DMS153 treated with DMSO at 0.1 percent for 48 hours (cell line): Measurements from ENCODE around the gene KCTD10.
A peak's percentile ranks its signal among the peaks of the same experiment; 100 is the strongest.

Experiments
- DNase-seq: peaks from one replicate; lab custom pipeline; 2025; ENCODE audit not compliant: unreplicated experiment; lab: John Stamatoyannopoulos, UW

The KCTD10 gene, protein sequence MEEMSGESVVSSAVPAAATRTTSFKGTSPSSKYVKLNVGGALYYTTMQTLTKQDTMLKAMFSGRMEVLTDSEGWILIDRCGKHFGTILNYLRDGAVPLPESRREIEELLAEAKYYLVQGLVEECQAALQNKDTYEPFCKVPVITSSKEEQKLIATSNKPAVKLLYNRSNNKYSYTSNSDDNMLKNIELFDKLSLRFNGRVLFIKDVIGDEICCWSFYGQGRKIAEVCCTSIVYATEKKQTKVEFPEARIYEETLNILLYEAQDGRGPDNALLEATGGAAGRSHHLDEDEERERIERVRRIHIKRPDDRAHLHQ

DNA sequence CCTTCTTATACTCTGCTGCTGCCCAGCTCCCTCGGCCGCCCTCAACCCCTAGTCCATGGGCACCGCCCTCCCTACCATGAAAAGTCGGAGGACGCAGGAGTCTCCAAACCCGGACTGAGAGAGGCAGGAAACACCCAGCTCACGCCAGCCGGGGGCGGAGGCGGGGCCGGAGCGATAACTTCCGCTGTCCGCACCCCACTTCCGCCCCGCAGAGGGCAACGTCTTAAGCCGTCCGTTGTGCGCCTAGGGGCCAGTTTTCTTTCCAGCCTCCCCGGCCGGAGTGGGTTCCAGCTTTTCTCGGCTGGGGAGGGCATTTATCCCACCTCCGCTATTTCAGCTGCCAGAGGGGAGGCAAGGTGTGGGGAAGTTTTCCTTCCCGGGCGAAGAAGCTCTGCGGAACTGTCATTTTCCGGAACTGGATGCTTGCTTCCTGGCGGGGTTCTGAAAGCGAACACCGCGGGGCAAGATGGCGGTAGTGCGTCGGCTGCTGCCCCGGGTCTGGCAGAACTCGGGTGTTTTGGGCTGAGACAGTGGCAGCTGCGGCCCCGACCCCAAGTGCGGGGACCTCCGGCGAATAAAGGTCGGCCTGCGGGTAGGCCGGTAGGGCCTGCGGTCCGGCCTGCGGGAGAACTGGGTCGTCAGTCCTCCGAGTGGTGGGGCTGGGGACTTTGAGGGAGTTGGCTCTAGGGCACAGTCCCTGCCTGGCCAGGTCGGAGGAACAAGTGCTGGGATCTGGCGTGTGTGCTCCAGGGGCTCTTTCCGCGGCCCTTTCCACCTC lies at the start of gene KCTD10, which contains the start of gene UBE3B:
Gene KCTD10 (minus strand): TSS at position 116 of the 778 bp plus-strand sequence. CDS start 38 bp downstream, at position 78.
Gene UBE3B (plus strand): TSS at position 450 of the 778 bp plus-strand sequence. CDS start 5,918 bp downstream, outside the sequence.
- peak; percentile 82 for DNase-seq

- no peak for DNase-seq
Measured at GRCh38 chr12:109525279-109525585, 48.1 kb upstream of the KCTD10 start.

GRCh38 chr12:109524466-109525278 lies 47.6 kb upstream of the KCTD10 start:
- no peak for DNase-seq

GRCh38 chr12:109523504-109523903 lies 46.4 kb upstream of the KCTD10 start:
- no peak for DNase-seq

DNA sequence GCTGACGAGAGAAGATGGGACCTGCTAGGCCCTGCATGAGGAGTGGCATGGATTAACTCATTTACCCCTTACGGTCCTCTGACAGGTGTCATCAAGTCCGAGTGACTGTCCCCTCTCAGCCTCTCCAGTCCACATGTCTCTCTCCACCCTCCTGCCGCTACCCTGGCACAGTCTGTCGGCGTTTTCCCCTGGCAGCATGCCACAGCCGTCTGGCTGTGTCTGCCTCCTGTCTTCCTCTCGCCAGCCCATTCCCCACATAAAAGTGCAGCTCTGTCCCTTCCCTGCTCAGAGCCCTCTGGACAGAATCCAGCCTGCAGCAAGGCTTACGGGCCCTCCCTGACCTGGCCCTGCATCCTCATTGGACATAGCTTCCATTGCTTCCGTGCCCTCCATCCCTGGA lies 46.0 kb upstream of the KCTD10 start:
- no peak for DNase-seq

GRCh38 chr12:109521831-109522230 lies 44.7 kb upstream of the KCTD10 start:
- DNase-seq: no peak

GRCh38 chr12:109519787-109520186 lies 42.7 kb upstream of the KCTD10 start:
- no peak for DNase-seq

DNA sequence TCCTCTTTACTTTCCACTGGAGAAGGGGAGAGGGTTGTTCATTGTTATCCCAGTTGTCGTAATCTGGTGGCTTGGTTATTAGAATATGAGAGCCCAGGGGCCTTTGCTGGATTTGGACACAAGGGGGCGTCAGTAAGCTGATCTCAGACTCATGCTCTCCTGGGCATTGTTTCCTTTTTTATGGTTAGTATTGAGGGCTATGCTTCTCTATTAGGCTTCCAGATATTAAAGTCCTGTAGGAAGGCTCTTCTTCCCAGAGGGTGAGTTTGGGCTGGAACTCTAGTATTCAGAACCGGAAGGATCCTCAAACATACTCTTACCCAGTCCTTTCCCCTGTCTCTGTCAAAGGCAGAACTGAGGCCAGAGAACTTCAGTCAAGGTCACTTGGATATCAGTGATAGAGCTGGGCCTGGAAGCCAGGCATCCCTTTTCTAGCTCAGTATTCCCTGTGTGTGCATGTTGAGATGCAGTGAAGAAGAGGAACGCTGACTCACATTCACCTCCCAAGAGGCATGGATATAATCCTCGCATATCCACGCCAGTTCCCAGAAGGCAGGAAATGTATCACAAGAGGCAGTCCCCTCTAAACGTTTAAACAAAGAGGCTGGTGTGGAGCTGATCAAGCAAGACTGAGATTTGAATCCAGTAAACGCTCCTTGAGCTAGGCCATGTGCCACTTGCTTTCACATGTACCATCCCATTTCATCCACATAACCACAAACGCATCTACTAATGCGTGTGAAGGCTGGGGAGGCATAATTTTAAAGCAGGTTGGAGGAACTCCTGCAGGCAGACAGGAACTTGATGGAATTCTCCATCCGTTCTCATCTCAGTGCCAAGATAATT lies 41.9 kb upstream of the KCTD10 start:
- DNase-seq: peak; percentile 68

- no peak for DNase-seq
Measured at GRCh38 chr12:109517619-109518018, 40.5 kb upstream of the KCTD10 start.

- no peak for DNase-seq
Measured at GRCh38 chr12:109513977-109514376, 36.9 kb upstream of the KCTD10 start.

DNA sequence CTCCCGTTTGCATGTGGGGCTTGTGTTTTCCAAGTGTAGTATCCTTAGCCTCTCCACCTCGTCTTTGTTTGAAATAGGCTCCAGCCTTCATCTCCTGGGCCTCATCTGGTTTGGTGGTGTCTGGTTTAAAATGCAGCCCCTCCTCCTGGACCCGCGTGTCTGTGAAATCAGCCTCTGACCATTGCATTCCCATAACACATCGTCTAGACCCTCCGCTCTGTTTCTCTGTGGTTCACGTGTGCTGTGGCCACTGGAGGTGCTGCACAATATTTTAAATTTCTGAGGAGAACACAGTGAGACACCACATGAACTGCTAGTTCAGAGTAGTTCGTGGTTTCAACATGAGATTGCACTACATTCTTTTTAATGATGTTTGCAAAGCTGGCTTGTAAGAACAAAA lies 36.0 kb upstream of the KCTD10 start:
- no peak for DNase-seq

DNA sequence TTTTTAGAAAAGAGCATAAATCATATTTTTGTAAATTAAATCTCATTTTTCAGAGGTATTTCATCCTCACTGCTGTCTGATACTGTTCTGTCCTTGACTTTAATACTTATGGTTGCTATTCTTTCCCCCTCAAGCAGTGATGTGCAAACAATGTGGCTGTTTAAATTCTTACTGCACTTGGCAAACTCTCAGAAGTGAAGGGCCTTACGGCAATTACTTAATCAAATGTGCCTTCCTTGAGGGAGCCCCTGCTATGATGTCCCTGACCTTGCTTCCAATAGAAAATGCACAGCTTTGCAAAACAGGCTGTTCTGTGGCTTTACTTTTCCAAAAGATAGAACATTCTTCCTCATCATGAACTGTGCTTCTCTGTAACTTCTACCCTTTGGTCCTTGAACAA lies 35.5 kb upstream of the KCTD10 start:
- no peak for DNase-seq

DNA sequence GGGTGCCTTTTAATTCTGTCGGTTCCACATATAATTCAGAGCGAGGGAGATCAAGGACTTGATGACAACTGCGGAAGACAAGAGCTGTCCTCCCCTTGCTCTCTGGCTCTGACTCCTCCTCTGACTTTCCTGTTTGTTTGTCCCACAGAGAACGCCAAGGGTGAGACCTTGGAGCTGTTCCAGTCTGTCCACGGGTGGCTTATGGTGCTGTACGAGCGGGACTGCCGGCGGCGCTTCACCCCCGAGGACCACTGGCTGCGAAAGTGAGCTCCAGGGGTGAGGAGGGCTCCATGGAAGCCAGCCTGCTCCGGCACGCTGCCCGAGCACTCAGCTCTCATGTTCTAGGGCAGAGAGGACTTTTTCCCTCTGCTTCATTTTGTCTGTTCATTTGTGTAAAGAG lies 33.1 kb upstream of the KCTD10 start:
- no peak for DNase-seq

GRCh38 chr12:109504068-109504467 lies 27.0 kb upstream of the KCTD10 start:
- DNase-seq: no peak

- no peak for DNase-seq
Measured at GRCh38 chr12:109503611-109504010, 26.5 kb upstream of the KCTD10 start.

DNA sequence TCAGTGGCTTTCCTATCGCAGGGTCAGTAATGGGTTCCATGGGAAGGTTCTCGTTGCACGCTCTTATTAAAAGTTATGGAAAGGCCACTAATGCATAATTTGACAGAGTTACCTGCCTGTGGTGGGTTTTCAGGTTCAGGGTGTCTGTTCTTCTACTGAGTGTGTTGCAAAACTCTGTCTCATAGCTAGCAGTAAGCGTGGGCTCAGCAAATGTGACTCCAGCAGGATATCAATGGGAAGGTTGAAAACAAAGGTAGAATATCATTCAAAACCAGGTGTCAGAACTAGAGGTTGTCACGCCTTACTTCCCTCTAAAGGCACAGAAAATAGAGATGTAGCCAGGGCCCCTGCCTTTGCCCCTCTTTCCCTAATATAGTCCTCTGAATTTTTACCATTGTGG lies 25.2 kb upstream of the KCTD10 start:
- no peak for DNase-seq

- no peak for DNase-seq
Measured at GRCh38 chr12:109501299-109501698, 24.2 kb upstream of the KCTD10 start.

GRCh38 chr12:109500406-109501185 lies 23.5 kb upstream of the KCTD10 start:
- DNase-seq: no peak

GRCh38 chr12:109497675-109498074 lies 20.6 kb upstream of the KCTD10 start:
- DNase-seq: no peak

DNA sequence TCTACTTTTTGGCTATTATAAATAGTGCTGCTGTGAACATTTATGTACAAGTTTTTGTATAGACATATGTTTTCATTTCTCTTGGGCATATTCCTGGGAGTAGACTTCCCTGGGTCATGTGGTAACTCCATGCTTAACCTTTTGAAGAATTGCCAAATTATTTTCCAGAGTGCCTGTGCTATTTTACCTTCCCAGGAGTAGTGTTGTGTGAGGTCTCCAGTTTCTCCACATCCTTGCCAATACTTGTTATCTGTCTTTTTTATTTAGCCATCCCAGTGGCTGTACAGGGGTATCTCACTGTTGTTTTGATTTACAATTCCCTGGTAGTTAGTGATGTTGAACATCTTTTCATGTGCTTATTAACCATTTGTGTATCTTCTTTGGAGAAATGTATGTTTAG lies 19.2 kb upstream of the KCTD10 start:
- DNase-seq: no peak
